ENCODE results near the gene ATP2B2.

ATP2B2 gene

DNA sequence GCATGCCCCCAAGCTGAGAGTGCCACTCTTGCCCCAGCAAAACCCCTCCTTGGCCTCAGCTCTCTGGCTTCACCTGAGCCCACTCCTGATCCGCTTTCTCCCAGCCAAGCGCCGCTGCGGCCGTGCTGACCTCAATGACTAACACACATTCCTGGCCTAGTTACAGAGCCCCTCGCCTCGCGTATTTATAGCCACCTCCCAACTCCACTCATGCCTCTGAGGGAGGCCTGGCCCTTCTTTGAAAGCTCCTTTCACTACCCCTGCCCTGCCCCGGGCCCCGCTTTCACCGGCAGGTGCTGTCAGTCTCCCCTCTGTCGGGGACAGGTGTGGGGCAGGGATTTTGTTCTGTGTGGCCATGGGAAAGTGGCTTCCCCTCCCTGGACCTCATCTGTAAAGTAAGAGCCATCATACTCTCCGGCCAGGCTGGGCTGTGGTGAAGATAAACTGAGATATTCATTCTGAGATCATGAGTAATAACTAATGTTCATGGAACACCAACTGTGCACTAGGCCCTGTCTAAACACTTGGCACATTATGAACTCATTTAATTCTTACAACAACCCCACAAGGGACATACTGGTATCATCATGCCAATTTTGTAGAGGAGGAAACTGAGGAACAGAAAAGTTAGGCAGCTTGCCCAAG lies 13.2 kb upstream of the ATP2B2 start:
- H3K27ac ChIP-seq (ENCODE audit: low read depth, low read length): no peak overlapping the region
- H3K4me3 ChIP-seq (ENCODE audit: low read depth in 1 of 2, low read length in 2 of 2): no peak overlapping the region
- no peaks in the 10 kb centered on the region for H3K4me1 ChIP-seq (ENCODE audit: insufficient read depth, low read length)
- H3K9ac ChIP-seq (ENCODE audit: low read length): no peak overlapping the region
- no peaks in the 10 kb centered on the region for H3K36me3 ChIP-seq (ENCODE audit: insufficient read depth, low read length)
- H3K27me3 ChIP-seq (ENCODE audit: control insufficient read depth in 1 of 2, insufficient read depth in 2 of 2, low read length in 2 of 2): peaks cover 0 to 10% of the 10 kb centered on the region in 2 donors
- no peaks in the 10 kb centered on the region for H3K9me3 ChIP-seq (ENCODE audit: low read length)

GRCh38 chr3:10517627-10518026 lies 12.2 kb upstream of the ATP2B2 start:
- Histone ChIP-seq H3K27me3 (ENCODE audit: control insufficient read depth in 1 of 2, insufficient read depth in 2 of 2, low read length in 2 of 2) (peaks cover 0 to 10% of the 10 kb centered on the region in 2 donors), H3K4me3 (ENCODE audit: low read depth in 1 of 2, low read length in 2 of 2) (no peak overlapping the region), H3K9ac (ENCODE audit: low read length) (no peak overlapping the region)

GRCh38 chr3:10516544-10517452 lies 11.4 kb upstream of the ATP2B2 start:
- Histone ChIP-seq H3K9ac (ENCODE audit: low read length) (no peak overlapping the region), H3K4me3 (ENCODE audit: low read depth in 1 of 2, low read length in 2 of 2) (no peak overlapping the region), H3K4me1 (ENCODE audit: insufficient read depth, low read length) (no peaks in the 10 kb centered on the region), H3K9me3 (ENCODE audit: low read length) (no peaks in the 10 kb centered on the region), H3K36me3 (ENCODE audit: insufficient read depth, low read length) (no peaks in the 10 kb centered on the region), H3K27ac (ENCODE audit: low read depth, low read length) (no peak overlapping the region), H3K27me3 (ENCODE audit: control insufficient read depth in 1 of 2, insufficient read depth in 2 of 2, low read length in 2 of 2) (peaks cover 0 to 10% of the 10 kb centered on the region in 2 donors)

More at GRCh38 chr3:10517627-10518026, 12.2 kb upstream of the ATP2B2 start:
- Histone ChIP-seq H3K36me3 (ENCODE audit: insufficient read depth, low read length) (no peaks in the 10 kb centered on the region), H3K4me1 (ENCODE audit: insufficient read depth, low read length) (no peaks in the 10 kb centered on the region), H3K27ac (ENCODE audit: low read depth, low read length) (no peak overlapping the region), H3K9me3 (ENCODE audit: low read length) (no peaks in the 10 kb centered on the region)

DNA sequence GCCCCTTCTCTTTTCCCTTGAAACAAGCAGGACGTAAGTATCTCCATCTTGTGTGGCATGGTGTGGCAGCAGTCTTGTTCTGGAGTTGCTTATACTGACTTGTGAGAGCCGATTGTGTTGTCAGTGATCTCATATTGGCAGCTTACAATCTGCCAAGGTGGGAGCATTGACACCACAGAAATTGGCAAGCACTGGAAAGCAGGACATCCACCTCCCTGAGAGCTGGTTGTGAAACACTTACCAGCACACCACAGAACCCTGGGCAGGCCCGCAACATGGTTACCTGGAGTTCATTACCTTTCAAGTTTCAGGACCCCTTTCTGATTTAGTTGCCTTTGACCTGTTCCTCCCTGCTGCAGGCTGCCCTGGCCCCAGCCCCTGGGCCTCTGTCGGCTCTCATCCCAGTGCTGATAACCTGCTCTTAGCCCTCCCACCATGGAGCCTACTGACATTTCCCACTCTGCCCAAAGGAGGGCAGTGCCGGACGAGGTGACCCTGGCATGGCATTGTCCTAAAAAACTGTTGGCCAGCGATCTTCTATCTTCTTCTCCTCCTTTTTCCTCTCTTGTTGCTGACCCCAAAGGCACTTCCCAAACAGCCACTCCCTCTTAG lies 10.6 kb upstream of the ATP2B2 start:
- peaks cover 0 to 4% of the 10 kb centered on the region in 2 donors for H3K27me3 ChIP-seq (ENCODE audit: control insufficient read depth in 1 of 2, insufficient read depth in 2 of 2, low read length in 2 of 2)
- H3K4me3 ChIP-seq (ENCODE audit: low read depth in 1 of 2, low read length in 2 of 2): no peak overlapping the region
- H3K36me3 ChIP-seq (ENCODE audit: insufficient read depth, low read length): no peaks in the 10 kb centered on the region
- no peaks in the 10 kb centered on the region for H3K4me1 ChIP-seq (ENCODE audit: insufficient read depth, low read length)
- no peak overlapping the region for H3K27ac ChIP-seq (ENCODE audit: low read depth, low read length)
- no peaks in the 10 kb centered on the region for H3K9me3 ChIP-seq (ENCODE audit: low read length)
- H3K9ac ChIP-seq (ENCODE audit: low read length): no peak overlapping the region

GRCh38 chr3:10515396-10515795 lies 10.0 kb upstream of the ATP2B2 start:
- Histone ChIP-seq H3K4me3 (ENCODE audit: low read depth in 1 of 2, low read length in 2 of 2) (no peak overlapping the region), H3K36me3 (ENCODE audit: insufficient read depth, low read length) (no peaks in the 10 kb centered on the region), H3K27ac (ENCODE audit: low read depth, low read length) (no peak overlapping the region), H3K27me3 (ENCODE audit: control insufficient read depth in 1 of 2, insufficient read depth in 2 of 2, low read length in 2 of 2) (peaks cover 0 to 4% of the 10 kb centered on the region in 2 donors), H3K9me3 (ENCODE audit: low read length) (no peaks in the 10 kb centered on the region), H3K4me1 (ENCODE audit: insufficient read depth, low read length) (no peaks in the 10 kb centered on the region), H3K9ac (ENCODE audit: low read length) (no peak overlapping the region)

DNA sequence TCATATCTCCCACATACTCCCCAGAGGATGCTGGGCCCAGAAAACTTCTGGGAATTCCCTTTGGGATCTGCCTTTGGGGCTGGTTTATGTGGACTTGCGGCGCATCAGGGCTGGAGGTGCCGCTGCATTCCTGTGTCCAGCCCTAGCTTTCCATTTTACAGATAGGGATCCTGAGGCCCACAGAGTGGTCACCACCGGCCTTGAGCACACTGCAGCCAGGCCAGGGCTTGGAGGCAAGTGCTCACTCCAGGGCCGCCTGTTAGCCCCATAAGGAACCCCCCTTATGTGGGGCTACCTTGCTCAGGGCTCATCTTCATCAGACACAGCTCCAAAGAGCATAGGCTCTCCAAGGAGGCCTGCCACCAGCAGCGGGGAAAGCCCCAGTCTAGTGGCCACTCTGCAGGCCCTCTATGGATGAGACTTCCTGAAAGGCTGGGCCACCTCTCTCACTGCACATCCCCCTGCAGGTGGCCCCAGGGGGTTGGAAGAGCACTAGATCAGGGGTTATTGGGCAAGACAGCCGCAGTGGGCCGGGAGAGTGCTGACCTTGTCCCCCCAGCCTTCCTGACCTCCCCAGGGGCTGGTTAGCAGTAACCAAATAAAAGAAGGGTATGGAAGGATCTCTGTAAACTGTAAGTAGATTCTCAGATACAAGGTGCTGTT lies 9.2 kb upstream of the ATP2B2 start:
- Histone ChIP-seq H3K27me3 (ENCODE audit: control insufficient read depth in 1 of 2, insufficient read depth in 2 of 2, low read length in 2 of 2) (peaks cover 0 to 4% of the 10 kb centered on the region in 2 donors), H3K27ac (ENCODE audit: low read depth, low read length) (no peak overlapping the region), H3K36me3 (ENCODE audit: insufficient read depth, low read length) (no peaks in the 10 kb centered on the region), H3K9me3 (ENCODE audit: low read length) (no peaks in the 10 kb centered on the region), H3K4me3 (ENCODE audit: low read depth in 1 of 2, low read length in 2 of 2) (no peak overlapping the region), H3K4me1 (ENCODE audit: insufficient read depth, low read length) (no peaks in the 10 kb centered on the region), H3K9ac (ENCODE audit: low read length) (no peak overlapping the region)

- no peaks in the 10 kb centered on the region for H3K9me3 ChIP-seq (ENCODE audit: low read length)
- no peak overlapping the region for H3K4me3 ChIP-seq (ENCODE audit: low read depth in 1 of 2, low read length in 2 of 2)
- no peak overlapping the region for H3K27ac ChIP-seq (ENCODE audit: low read depth, low read length)
- H3K4me1 ChIP-seq (ENCODE audit: insufficient read depth, low read length): no peaks in the 10 kb centered on the region
- no peak overlapping the region for H3K9ac ChIP-seq (ENCODE audit: low read length)
- no peaks in the 10 kb centered on the region for H3K27me3 ChIP-seq (ENCODE audit: control insufficient read depth in 1 of 2, insufficient read depth in 2 of 2, low read length in 2 of 2)
- H3K36me3 ChIP-seq (ENCODE audit: insufficient read depth, low read length): no peaks in the 10 kb centered on the region
These were observed 7.9 kb upstream of the ATP2B2 start for GRCh38 chr3:10513306-10513705.

- H3K9ac ChIP-seq (ENCODE audit: low read length): no peak overlapping the region
- H3K27ac ChIP-seq (ENCODE audit: low read depth, low read length): no peak overlapping the region
- H3K4me1 ChIP-seq (ENCODE audit: insufficient read depth, low read length): no peaks in the 10 kb centered on the region
These were observed 7.3 kb upstream of the ATP2B2 start for GRCh38 chr3:10512687-10513086.

DNA sequence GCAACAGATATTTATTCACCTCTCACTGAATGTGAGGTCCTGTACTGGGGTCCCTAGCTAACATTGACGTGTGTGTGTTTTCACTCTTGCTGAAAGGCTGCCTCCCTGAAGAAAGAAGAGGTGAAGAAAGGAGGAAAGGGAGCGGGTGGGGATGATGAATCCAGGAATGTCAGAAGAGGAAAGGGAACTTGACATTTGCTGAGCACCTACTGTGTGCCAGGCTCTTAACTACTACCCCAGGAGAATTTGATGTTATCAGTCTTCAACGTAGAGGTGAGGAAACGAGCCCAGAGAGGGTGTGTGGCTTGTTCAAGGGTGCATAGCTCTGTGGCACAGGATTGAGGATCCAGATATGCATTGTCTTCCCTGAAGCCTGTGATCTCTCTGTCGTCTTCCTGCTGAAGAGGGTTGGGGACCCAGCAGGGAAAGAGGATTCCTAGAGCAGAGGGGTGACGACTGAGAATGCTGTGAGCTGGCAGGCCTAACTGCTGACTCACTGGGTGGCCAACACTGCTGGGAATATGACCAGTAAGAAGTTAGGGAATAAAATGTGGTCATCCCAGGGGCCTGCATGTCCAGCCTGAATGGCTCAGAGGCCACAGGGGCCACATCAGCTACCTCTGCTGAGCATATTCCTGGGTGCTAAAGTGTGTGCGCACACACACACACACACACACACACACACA lies 6.6 kb upstream of the ATP2B2 start:
- H3K9me3 ChIP-seq (ENCODE audit: low read length): no peaks in the 10 kb centered on the region
- no peaks in the 10 kb centered on the region for H3K27me3 ChIP-seq (ENCODE audit: control insufficient read depth in 1 of 2, insufficient read depth in 2 of 2, low read length in 2 of 2)
- no peaks in the 10 kb centered on the region for H3K4me1 ChIP-seq (ENCODE audit: insufficient read depth, low read length)
- no peak overlapping the region for H3K27ac ChIP-seq (ENCODE audit: low read depth, low read length)
- H3K36me3 ChIP-seq (ENCODE audit: insufficient read depth, low read length): no peaks in the 10 kb centered on the region
- no peak overlapping the region for H3K9ac ChIP-seq (ENCODE audit: low read length)
- no peak overlapping the region for H3K4me3 ChIP-seq (ENCODE audit: low read depth in 1 of 2, low read length in 2 of 2)

More at GRCh38 chr3:10512687-10513086, 7.3 kb upstream of the ATP2B2 start:
- no peak overlapping the region for H3K4me3 ChIP-seq (ENCODE audit: low read depth in 1 of 2, low read length in 2 of 2)
- no peaks in the 10 kb centered on the region for H3K36me3 ChIP-seq (ENCODE audit: insufficient read depth, low read length)
- no peaks in the 10 kb centered on the region for H3K9me3 ChIP-seq (ENCODE audit: low read length)
- H3K27me3 ChIP-seq (ENCODE audit: control insufficient read depth in 1 of 2, insufficient read depth in 2 of 2, low read length in 2 of 2): no peaks in the 10 kb centered on the region

GRCh38 chr3:10510743-10511432 lies 5.5 kb upstream of the ATP2B2 start:
- H3K4me3 ChIP-seq (ENCODE audit: low read depth in 1 of 2, low read length in 2 of 2): no peak overlapping the region
- H3K4me1 ChIP-seq (ENCODE audit: insufficient read depth, low read length): no peaks in the 10 kb centered on the region
- no peak overlapping the region for H3K9ac ChIP-seq (ENCODE audit: low read length)
- peaks cover 6 to 8% of the 10 kb centered on the region in 2 donors for H3K27me3 ChIP-seq (ENCODE audit: control insufficient read depth in 1 of 2, insufficient read depth in 2 of 2, low read length in 2 of 2)
- no peaks in the 10 kb centered on the region for H3K9me3 ChIP-seq (ENCODE audit: low read length)
- no peaks in the 10 kb centered on the region for H3K36me3 ChIP-seq (ENCODE audit: insufficient read depth, low read length)
- no peak overlapping the region for H3K27ac ChIP-seq (ENCODE audit: low read depth, low read length)
